DMS 273 (cell line): ENCODE data around the gene EOLA2.
"Not testable (repeated sequence)": the region's sequence is repeated elsewhere in the genome, so short reads cannot be mapped to it uniquely, and the experiment has no call there.

Experiments
- DNase-seq: peaks from one replicate; lab custom pipeline; 2025; ENCODE audit not compliant: unreplicated experiment; lab: John Stamatoyannopoulos, UW

The EOLA2 gene

DNA sequence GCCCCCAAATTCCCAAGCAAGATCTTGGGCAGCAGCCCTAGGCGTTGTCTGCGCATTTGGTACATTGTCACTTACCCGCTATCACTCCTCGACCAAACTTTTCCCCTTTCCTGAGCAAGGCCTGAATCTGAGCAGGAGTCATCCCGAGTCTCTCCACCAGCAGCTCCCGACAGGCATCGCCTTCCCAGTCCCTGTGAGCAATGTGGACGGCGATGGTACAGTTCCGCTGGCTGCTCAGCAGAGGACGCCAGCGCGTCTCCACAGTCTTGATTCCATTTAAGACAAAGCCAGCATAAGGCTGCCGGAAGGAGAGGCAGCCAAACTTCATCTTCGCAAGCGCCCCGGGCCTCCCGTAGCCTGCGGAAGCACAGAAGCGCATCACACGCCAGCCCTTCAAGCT lies 4.7 kb downstream of the EOLA2 start:
- peak; percentile 5 for DNase-seq

DNA sequence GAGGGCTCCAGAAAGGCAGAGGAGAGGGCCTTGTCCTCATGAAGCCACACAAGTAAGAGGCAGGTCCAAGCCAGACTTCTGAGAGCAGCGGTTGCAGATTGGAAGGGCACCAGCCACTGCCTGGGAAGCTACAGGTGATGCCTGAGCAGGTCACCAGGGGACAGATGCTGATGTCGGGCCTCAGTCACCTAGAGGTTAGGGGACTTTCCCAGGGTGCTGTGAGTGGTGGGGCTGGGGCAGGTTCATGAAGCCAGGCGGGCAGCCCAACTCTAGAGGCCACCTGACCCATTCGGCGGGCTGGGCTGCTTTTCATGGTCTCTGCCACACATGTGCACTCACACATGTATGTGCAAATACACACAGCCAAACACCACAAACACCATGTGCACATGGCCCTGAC lies 5.3 kb downstream of the EOLA2 start:
- DNase-seq = not testable (repeated sequence)

DNA sequence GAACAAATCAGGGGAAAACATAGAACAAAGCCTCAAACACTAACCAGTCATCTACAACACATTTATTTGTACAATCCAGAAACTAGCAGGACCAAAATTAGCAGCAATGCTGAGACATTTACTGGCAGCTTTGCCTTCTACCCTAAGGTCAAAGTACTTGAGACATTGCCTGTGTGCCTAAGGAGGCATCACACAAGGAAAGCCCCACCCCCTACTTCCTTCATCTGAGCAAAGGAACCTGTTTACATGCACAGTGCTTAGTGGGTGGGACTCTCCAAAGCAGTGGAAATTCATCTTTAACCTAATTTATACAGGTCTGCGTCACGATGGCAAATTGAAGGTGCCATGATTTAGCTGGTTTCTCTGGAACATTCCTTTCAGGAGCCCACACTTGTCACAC lies 6.1 kb downstream of the EOLA2 start:
- DNase-seq = not testable (repeated sequence)

DNA sequence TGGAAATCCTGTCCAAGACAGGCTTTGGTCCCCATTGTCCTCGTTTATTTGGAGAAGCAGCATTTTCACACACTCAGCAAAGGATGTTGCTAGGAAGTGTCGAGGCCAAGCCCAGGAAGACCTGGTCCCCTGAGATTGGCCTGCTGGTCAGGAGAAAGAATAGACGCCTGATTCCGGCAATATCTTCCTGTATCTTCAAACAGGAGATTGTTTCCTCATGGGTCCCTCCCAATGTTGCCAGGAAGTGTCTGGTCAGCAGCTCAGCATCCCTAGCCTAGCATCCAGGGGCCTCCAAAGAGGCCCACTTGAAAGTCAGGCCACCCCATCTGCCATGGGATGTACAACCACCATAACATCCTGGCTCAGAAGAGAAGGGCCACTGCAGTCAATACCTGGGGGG lies 6.9 kb downstream of the EOLA2 start:
- not testable (repeated sequence) for DNase-seq

DNA sequence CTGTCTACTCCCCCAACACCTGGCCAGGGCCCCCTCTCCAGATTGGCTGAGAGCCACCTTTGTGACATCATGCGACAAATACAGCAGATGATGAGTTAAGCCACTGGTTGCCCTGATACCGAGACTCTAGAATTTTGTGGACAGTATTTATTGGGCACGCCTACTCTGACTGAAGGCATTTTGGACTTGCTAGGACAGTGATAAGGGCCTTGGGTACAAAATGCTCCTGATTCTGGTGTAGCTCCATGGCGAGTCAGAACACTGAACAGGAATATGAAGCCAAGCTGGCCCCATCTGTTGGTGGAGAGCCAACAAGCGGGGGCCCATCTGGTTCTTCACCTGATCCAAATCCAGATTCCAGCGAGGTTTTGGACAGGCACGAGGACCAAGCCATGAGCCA lies 8.9 kb downstream of the EOLA2 start, which contains the start of gene HSFX4:
Gene HSFX4, plus strand, starts transcription at position 174 of the 400 bp plus-strand sequence. Its CDS starts 72 bp downstream, at position 246.
- not testable (repeated sequence) for DNase-seq

DNA sequence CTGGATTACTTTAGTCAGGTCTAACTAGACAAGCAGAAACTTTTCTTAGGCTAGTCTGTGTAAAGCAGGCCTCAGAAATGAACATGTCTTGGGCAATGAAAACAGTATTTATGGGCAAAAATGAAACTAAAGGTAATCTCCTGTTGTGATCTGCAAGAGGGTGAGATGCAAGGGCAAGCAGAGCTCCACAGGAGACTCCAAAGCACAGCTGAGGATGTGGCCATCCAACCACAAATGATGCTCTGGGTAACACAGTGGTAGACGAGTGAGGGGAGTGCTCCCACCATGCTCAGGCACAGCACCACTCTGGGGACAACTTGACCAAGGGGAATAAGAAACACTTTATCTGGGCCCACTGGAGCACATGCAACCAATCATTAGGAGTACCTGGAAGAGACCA lies 9.7 kb downstream of the EOLA2 start:
- DNase-seq = not testable (repeated sequence)

DNA sequence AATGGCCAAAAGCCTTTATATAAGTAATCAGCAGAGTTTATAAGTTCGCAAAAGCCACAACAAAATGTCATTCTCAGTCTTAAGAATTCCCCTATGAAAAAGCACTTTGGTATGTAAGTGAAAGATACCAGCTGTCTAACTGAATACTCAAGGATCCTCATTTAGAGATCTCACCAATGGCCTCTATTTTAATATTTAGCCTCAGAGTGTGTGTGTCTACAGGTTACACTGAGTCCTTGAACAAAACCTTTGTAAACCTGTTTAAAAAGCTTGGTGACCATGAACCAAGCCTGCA lies 10.4 kb downstream of the EOLA2 start:
- DNase-seq = not testable (repeated sequence)

DNA sequence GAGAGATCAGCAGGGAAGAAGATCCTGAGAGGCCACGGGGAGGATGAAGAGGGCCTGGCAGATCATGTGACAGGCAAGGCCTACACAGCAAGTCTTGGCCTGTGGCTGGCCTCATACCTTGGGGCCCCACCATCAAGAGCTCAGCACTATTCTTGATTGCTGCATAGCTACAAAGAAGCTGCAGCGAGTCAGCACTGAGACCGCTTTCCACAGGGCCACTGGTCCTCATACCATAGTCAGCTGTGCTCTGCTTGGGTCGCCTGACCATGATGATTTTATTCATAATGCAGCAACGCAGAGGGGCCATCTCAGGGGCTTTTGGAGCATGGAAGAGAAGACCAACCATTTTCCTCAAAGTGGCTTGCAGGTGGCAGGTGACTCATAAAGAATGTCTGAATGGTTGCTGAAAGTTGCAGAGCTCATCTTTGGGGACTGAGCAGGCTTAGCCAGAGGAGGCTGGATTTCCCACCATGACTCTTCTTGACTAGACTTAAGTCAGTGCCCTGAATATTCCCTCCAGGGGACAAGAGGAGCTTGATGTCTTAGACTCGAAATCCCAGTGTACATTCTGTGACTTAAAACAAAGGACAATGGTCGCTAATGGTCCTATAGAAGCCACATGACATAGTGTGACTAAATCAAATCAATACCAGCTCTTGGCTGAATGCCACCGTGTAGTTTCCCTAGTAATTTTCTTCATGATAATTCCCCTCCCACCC lies 10.9 kb downstream of the EOLA2 start:
- DNase-seq = not testable (repeated sequence)

DNA sequence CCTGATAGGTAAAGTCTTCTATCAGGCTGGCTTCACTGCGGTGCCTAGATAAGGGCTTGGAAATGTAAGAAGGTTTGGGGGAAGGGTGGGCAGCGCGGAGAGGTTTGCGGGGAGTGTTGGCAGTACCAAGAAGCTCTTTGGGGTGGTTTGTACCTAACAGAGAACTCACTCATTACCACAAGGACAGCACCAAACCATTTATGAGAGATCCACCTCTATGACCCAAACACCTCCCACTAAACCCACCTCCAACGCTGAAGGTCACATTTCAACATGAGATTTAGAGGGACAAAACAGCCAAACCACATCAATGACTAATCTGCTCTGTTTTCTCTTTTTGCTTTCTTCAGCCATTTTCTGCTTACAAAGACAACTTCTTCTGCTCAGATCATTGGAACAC lies 13.9 kb downstream of the EOLA2 start:
- DNase-seq = not testable (repeated sequence)

DNA sequence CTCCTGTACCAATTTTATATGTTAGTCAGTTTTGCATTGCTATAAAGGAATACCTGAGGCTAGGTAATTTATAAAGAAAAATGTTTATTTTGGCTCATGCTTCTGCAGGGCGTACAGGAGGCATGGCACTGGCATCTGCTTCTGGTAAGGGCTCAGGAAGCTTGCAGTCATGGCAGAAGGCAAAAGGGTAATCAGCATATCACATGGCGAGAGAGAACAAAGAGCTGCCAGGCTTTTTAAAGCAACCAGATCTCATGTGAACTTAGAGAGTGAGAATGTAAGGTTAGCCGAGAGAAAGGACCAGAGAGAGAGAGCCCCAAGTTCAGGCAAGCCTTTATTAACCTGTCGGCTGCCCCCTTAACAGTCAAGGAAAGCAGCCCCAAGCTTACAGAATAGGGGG lies 14.5 kb downstream of the EOLA2 start:
- DNase-seq = not testable (repeated sequence)

DNA sequence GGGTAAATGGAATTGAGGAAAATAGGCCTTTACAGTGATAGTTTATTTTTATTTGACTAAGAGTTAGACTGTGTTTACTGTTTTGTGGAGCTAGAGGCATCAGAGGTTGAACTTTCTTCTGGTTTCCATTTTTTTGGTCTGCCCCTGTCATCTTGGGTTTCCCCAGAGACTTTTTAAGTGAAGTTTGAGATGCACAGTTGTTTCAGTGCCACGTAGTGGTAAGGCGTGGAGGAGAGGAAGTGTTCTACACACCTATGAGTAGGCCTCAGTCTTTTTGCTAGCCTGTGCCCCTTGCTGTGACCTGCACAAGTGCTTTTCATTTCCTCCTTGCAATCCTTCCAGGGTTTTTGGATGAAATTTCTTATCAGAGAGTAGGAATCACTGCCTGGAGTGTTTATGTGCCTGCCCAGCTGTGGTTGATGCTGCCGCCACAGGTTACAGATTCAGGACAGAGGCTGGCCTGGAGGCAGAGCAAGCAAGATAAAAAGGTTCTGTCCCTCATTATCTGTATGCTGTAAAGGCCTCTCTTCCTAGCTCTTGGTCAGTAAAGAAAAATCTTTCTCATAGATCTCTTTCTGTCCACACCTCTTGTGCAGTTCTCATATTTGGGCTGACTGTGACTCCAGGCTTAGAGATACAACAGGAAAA lies 21.4 kb downstream of the EOLA2 start:
- no peak for DNase-seq

DNA sequence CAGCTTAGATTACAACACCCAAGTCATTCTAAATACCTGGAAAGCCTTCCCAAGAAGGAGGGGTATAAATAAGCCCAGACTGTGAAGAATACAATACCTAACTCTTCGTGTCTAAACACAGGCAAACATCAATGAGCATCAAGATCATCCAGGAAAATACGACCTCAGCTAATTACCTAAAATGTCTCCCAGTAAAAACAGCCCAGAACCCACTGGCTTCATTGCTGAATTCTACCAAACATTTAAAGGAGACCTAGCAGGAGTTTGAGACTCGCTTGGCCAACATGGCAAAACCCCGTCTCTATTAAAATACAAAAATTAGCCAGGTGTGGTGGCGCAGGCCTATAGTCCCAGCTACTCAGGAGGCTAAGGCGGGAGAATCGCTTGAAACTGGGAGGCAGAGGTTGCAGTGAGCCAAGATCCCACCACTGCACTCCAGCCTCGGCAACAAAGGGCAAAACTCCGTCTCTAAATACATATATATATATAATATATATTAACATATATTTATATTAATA lies 28.1 kb downstream of the EOLA2 start:
- no peak for DNase-seq

DNA sequence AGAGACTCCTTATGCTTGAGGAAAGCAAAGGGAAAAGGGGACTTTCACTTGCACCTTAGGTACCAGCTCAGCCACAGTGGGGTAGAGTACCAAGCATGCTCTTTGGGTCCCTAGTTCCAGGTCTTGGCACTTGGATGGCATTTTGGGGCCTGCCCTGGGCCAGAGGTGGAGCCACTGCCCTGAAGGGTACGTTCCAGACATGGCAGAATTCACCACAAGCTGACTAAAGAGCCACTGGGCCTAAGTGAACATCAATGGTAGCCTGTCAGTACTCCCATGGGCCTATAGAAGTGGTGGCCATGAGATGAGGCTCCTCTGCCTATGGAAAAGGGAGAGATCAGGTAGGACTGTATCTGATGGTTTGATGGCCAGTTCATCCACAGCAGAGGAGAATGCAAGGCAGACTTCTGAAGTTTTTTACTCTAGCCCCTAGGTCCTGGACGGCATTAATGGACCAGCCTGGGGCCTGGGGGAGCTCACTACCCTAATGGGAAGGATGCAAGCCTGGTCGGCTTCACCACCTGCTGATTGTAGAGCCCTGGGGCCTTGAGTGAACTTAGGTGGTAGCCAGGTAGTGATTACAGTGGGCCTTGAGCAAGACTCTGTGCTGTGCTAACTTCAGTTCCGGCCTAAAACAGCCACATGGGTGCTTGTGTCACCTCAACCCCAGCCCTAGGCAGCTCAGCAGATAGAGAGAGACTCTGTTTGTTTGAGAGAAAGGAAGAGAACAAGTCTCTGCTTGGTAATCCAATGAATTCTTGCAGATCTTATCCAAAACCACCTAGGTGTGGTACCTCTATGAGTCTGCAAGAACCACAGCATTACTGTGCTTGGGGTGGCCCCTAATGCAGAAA lies 28.7 kb downstream of the EOLA2 start:
- DNase-seq = no peak

DNA sequence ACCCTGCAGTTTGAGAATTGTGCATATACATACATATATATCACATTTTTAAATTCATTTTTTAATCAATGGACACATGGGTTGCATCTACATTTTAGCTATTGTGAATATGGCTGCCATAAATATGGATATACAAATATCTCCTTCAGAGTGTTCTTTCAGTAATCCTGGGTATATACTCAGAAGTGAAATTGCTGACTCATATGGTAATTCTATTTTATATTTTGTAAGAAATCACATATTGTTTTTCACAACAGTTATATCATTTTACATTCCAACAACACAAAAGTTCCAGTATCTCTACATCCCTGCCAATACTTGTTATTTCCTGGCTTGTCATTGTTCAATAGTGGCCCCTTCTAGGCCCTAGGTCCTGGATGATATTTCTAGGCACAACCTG lies 29.6 kb downstream of the EOLA2 start:
- no peak for DNase-seq

DNA sequence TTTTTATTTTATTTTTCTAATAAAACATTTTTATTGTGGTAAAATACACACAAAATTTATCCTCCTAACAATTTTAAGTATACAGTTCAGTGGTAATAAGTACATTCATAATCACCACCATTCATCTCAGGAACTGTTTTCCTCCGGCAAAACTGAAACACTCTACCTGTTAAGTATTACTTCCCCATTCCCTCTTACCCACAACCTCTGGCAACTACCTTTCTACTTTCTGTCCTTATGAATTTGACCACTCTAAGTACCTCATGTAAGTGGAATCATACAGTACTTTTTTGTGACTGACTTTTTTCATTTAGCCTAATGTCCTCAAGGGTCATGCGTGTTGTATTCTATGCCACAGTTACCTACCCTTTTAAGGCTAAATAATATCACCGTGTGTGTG lies 30.0 kb downstream of the EOLA2 start:
- no peak for DNase-seq

DNA sequence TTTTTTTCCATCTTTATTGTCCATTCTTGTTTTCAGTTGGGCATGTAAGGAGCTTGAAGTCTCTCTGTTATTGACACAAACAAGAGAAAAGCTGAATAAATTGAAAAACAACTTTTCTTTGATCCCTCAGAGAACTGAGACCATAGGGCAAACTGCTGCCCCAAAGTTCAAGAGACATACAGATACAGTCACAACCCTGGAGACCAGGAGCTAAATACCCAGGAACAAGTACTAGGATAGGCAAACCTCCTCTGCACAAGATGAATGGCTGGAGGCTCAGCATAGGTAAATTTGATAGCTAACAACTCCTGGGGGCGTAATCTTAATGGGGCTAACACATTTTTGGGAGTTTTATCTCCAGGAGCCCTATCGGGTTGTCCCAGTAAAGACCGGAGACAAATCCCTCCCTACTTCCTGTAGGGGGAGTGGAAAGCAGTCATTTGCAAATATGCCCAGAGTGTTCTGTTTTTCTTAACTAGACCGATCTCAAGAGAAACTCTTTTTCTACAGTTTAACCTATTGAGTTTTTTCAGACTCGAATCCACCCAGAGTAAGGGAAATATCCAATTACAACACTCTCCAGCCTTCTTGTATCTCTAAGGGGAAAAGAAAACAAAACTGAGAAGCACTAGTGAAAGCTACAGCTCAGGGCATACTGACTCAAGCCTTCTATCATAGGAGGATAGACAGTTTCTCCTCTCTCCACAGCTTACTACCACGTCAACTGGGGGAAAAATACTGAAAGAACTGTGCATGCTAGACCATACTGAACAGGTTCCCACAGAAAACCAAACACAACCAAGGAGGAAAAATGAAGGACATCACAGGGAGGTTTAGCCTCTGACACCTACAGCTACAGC lies 34.2 kb downstream of the EOLA2 start:
- no peak for DNase-seq

DNA sequence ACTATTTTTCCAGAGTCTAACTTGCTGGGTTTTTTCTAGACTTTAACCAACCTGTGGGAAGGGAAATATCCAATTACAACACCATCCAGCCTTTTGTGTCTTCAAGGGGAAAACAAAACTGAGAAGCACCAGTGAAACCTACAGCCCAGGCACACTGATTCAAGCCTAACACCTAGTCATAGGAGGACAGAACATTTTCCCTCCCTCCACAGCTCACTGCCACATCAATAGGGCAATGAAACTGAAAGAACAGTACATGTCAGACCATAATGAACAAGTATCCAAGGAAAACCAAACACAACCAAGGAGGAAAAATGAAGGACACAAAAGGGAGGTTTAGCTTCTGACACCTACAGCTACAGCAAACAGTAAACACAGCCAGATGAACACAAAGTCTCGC lies 39.7 kb downstream of the EOLA2 start:
- DNase-seq = no peak

DNA sequence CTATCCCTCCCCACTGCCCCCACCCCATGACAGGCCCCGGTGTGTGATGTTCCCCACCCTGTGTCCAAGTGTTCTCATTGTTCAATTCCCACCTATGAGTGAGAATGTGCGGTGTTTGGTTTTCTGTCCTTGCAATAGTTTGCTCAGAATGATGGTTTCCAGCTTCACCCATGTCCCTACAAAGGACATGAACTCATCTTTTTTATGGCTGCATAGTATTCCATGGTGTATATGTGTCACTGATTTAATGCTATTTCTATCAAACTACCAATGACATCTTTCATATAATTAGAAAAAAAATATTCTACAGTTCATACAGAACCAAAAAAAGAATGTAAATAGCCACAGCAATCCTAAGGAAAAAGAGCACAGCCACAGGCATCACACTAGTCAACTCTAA lies 47.5 kb downstream of the EOLA2 start:
- DNase-seq = not testable (repeated sequence)
